Fibroblast of upper back skin (primary cell): ENCODE data around the gene TOMM40.
"Not testable (repeated sequence)": the region's sequence is repeated elsewhere in the genome, so short reads cannot be mapped to it uniquely, and the experiment has no call there.

Source experiments
- DNase-seq: peaks from one replicate; pipeline ENCODE4 v3.0.0-alpha.2; 2013

The TOMM40 gene

GRCh38 chr19:44891016-44891882 lies at the start of gene TOMM40:
TSS of gene TOMM40 (plus strand) at chr19:44891254. CDS start at chr19:44891416, 162 bp downstream.
- DNase-seq, result no peak

GRCh38 chr19:44845286-44845611 lies 45.8 kb upstream of the TOMM40 start:
- no peak for DNase-seq

GRCh38 chr19:44845612-44846454 lies 45.2 kb upstream of the TOMM40 start, which contains the start of gene NECTIN2:
TSS of gene NECTIN2 (plus strand) at chr19:44846297. CDS start at chr19:44846526, 229 bp downstream.
- DNase-seq, result peak; percentile 99

- peak; percentile 62 for DNase-seq
Observed at GRCh38 chr19:44846455-44847143, 44.5 kb upstream of the TOMM40 start.

GRCh38 chr19:44847144-44848035 lies 43.7 kb upstream of the TOMM40 start:
- DNase-seq, result peak; percentile 38

GRCh38 chr19:44848036-44848811 lies 42.8 kb upstream of the TOMM40 start:
- no peak for DNase-seq

GRCh38 chr19:44848812-44849447 lies 42.1 kb upstream of the TOMM40 start:
- DNase-seq, result no peak

GRCh38 chr19:44850641-44851109 lies 40.4 kb upstream of the TOMM40 start:
- no peak for DNase-seq

GRCh38 chr19:44851427-44851826 lies 39.6 kb upstream of the TOMM40 start:
- DNase-seq, result no peak

GRCh38 chr19:44855606-44856005 lies 35.4 kb upstream of the TOMM40 start:
- no peak for DNase-seq

- DNase-seq, result no peak
Observed at GRCh38 chr19:44856421-44857083, 34.5 kb upstream of the TOMM40 start.

GRCh38 chr19:44857837-44858236 lies 33.2 kb upstream of the TOMM40 start:
- DNase-seq, result no peak

- DNase-seq, result not testable (repeated sequence)
Observed at GRCh38 chr19:44861576-44861975, 29.5 kb upstream of the TOMM40 start.

- DNase-seq, result no peak
Observed at GRCh38 chr19:44863990-44864389, 27.1 kb upstream of the TOMM40 start.

GRCh38 chr19:44865196-44865767 lies 25.8 kb upstream of the TOMM40 start:
- no peak for DNase-seq

- no peak for DNase-seq
Observed at GRCh38 chr19:44866664-44867063, 24.4 kb upstream of the TOMM40 start.

GRCh38 chr19:44867578-44867977 lies 23.5 kb upstream of the TOMM40 start:
- no peak for DNase-seq

- DNase-seq, result peak; percentile 75
Observed at GRCh38 chr19:44869733-44870470, 21.2 kb upstream of the TOMM40 start.

- no peak for DNase-seq
Observed at GRCh38 chr19:44871809-44872208, 19.2 kb upstream of the TOMM40 start.
